Stromal cell of bone marrow (primary cell): ENCODE data around the gene GARIN3.
A peak's percentile ranks its signal among the peaks of the same experiment; 100 is the strongest.

Experiments used
- DNase-seq: peaks from one replicate; pipeline ENCODE4 v3.0.0-alpha.2; 2012; ENCODE audit warnings: low read depth

The GARIN3 gene

GRCh38 chr5:157166214-157167213 is at the start of gene GARIN3:
Gene GARIN3, minus strand, starts transcription at chr5:157166264. Its CDS starts 96 bp downstream, at chr5:157166168.
- DNase-seq: no peak

GRCh38 chr5:157215514-157216167 is 49.6 kb upstream of the GARIN3 start:
- DNase-seq: no peak

- DNase-seq: no peak
Observed at GRCh38 chr5:157214861-157215513, 48.9 kb upstream of the GARIN3 start.

GRCh38 chr5:157214415-157214814 is 48.4 kb upstream of the GARIN3 start:
- no peak for DNase-seq

GRCh38 chr5:157213527-157214243 is 47.6 kb upstream of the GARIN3 start:
- no peak for DNase-seq

GRCh38 chr5:157212307-157212706 is 46.2 kb upstream of the GARIN3 start:
- DNase-seq: no peak

- DNase-seq: peak; percentile 21
Observed at GRCh38 chr5:157210652-157211051, 44.6 kb upstream of the GARIN3 start.

GRCh38 chr5:157205708-157206107 is 39.6 kb upstream of the GARIN3 start:
- no peak for DNase-seq

- DNase-seq: no peak
Observed at GRCh38 chr5:157204765-157205164, 38.7 kb upstream of the GARIN3 start.

- no peak for DNase-seq
Observed at GRCh38 chr5:157203417-157203816, 37.4 kb upstream of the GARIN3 start.

- no peak for DNase-seq
Observed at GRCh38 chr5:157201857-157202256, 35.8 kb upstream of the GARIN3 start.

GRCh38 chr5:157198277-157198986 is 32.4 kb upstream of the GARIN3 start:
- no peak for DNase-seq

- DNase-seq: no peak
Observed at GRCh38 chr5:157197086-157197485, 31.0 kb upstream of the GARIN3 start.

- no peak for DNase-seq
Observed at GRCh38 chr5:157196045-157196444, 30.0 kb upstream of the GARIN3 start.

GRCh38 chr5:157193699-157194424 is 27.8 kb upstream of the GARIN3 start:
- no peak for DNase-seq

GRCh38 chr5:157189223-157189622 is 23.2 kb upstream of the GARIN3 start:
- no peak for DNase-seq

- no peak for DNase-seq
Observed at GRCh38 chr5:157188270-157188669, 22.2 kb upstream of the GARIN3 start.

- no peak for DNase-seq
Observed at GRCh38 chr5:157187046-157187754, 21.1 kb upstream of the GARIN3 start.

GRCh38 chr5:157186309-157187045 is 20.4 kb upstream of the GARIN3 start:
- DNase-seq: no peak
